Measurements from ENCODE around the gene PRR30.

Gene PRR30

DNA sequence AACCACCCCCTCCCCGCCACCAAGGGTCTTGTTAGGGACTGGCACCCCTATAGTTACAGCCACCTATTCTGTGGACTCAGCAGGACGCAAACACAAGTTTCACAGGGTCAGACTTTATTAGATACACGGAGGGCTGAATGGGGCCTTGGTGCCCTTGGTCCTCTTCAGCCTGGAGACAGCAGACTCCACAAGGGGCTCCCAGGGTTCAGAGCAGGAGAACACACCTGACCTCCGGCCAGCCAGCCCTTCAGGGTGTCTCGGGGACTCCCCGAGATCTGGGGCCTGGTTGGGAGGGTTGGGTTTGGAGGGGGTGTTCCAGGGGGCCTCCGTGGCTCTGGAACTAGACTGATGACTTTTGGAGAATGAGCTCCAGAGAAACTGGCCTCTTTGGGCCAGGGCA lies 2.5 kb downstream of the PRR30 start:
- no peak overlapping the region for H3K27ac ChIP-seq (ENCODE audit: low read depth, low read length, severe bottlenecking)
- peaks cover 9% of the 10 kb centered on the region for H3K4me1 ChIP-seq (ENCODE audit: control insufficient read depth, insufficient read depth, low read length, poor library complexity, severe bottlenecking)
- no peaks in the 10 kb centered on the region for H3K9me3 ChIP-seq (ENCODE audit: control insufficient read depth, low read length)
- 87 to 95% methylated on average over 5 to 7 of the region's 7 CpGs for WGBS, 2 experiments (ENCODE audit: insufficient coverage in 2 of 2)
- no peak overlapping the region for H3K4me3 ChIP-seq (ENCODE audit: extremely low read depth, insufficient read depth, low read length, poor library complexity, severe bottlenecking)
- H3K36me3 ChIP-seq (ENCODE audit: control insufficient read depth, insufficient read depth, low read length): peaks cover 16% of the 10 kb centered on the region

DNA sequence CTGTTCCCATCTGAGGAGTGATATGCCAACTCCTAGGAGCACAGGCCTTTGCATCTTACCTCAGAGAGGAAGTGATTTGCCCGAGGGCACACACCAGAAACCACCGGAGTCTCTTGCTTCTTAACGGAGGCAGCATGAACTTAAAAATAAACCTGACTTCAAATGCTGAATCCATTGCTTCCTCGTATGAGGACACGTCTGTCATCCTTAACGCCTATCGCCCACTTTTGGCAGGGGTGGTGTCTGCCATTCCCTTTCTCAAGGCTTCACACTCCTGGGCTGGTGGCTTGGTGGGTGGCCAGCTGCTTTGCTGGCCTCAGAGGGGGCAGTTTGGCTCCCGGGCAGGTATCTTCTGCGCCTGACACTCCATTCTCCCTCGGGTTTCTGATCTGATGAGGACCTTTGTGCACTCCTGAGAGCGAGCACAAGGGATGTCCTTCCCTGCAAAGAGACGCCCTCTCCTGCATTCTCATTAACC lies 3.7 kb downstream of the PRR30 start:
- 93 to 98% methylated on average over 10 to 12 of the region's 12 CpGs for WGBS, 2 experiments (ENCODE audit: insufficient coverage in 2 of 2)
- Histone ChIP-seq H3K36me3 (ENCODE audit: control insufficient read depth, insufficient read depth, low read length) (peaks cover 28% of the 10 kb centered on the region), H3K27ac (ENCODE audit: low read depth, low read length, severe bottlenecking) (no peak overlapping the region), H3K9me3 (ENCODE audit: control insufficient read depth, low read length) (no peaks in the 10 kb centered on the region), H3K4me1 (ENCODE audit: control insufficient read depth, insufficient read depth, low read length, poor library complexity, severe bottlenecking) (peaks cover 9% of the 10 kb centered on the region), H3K4me3 (ENCODE audit: extremely low read depth, insufficient read depth, low read length, poor library complexity, severe bottlenecking) (no peak overlapping the region)

DNA sequence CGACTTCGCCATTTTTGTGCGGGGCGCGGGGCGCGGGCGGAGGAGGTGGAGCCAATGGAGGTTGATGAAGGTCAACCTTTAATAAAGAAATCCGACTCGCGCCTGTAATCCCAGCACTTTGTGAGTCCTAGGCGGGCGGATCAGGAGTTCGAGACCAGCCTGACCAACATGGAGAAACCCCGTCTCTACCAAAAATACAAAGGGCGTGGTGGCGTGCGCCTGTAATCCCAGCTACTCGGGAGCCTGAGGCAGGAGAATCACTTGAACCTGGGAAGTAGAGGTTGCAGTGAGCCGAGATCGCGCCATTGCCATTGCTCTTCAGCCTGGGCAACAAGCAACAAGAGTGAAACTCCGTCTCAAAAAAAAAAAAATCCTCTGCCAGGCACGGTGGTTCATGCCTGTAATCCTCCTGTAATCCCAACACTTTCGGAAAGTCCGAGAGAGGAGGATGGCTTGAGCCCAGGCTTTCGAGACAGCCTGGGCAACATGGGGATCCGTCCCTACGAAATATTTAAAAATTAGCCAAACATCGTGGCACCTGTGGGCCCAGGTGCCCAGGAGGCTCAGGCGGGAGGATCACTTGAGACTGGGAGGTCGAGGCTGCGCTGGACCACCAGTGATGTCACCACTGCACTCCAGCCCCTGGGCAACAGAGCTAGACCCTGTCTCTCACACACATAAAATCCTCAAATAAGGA lies 4.3 kb downstream of the PRR30 start:
- no peak overlapping the region for H3K27ac ChIP-seq (ENCODE audit: low read depth, low read length, severe bottlenecking)
- WGBS, 2 experiments (ENCODE audit: insufficient coverage in 2 of 2): 55 to 58% methylated on average over 33 of the region's 33 CpGs
- H3K4me1 ChIP-seq (ENCODE audit: control insufficient read depth, insufficient read depth, low read length, poor library complexity, severe bottlenecking): peaks cover 9% of the 10 kb centered on the region
- H3K36me3 ChIP-seq (ENCODE audit: control insufficient read depth, insufficient read depth, low read length): peaks cover 34% of the 10 kb centered on the region
- no peaks in the 10 kb centered on the region for H3K9me3 ChIP-seq (ENCODE audit: control insufficient read depth, low read length)
- peak overlapping the region; percentile 99 for H3K4me3 ChIP-seq (ENCODE audit: extremely low read depth, insufficient read depth, low read length, poor library complexity, severe bottlenecking)

DNA sequence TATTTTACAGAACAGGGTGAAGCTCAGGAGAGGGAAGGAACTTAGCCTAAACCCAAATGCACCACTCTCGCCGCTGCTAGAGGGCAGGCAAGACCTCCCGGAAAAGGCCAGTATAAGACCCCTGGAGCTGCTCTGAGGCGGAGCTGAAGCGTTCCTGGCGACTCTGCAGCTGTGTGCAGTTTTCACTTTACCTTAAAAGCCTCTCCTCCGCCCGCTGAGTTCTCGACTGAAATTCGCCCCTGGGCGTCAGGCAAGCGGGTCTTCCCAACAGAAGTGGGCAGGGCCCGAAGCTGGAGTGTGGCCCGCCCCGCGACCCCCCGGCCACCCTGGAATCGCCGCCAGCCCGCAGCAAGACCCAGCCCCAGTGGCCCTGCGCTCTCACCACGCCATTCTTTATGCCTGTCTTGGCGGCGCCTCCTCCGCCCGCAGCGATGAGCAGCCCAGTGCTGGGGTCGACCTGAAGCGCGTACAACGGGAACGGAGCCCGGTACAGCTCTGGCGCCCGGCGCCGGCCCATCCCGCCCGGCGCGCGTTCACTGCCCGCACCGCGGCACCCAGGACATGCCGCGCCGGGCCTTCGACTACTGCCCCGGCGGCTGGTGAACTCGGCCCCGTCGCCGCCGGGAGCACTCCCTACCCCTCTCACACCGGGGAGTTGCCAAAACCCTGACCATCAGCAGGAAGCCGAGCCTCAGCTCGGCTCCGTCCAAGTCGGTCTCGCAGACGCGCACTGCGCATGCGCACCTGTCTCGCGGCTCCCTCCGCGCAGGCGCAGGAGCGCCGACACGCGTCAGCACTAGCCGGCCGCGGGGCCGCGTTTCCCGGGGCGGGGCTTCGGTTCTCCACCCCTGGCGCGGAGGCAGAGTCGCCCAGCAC lies 5.1 kb downstream of the PRR30 start, which contains the start of gene PREB:
Gene PREB, minus strand, starts transcription at position 732 of the 876 bp plus-strand sequence. Its CDS starts 215 bp downstream, at position 517.
- peak within 1 kb of the TSS; percentile 99 for H3K4me3 ChIP-seq (ENCODE audit: extremely low read depth, insufficient read depth, low read length, poor library complexity, severe bottlenecking)
- H3K4me1 ChIP-seq (ENCODE audit: control insufficient read depth, insufficient read depth, low read length, poor library complexity, severe bottlenecking): peaks cover 9% of the 10 kb centered on the region
- 0% methylated on average over 56 to 75 of the region's 86 CpGs for WGBS, 2 experiments (ENCODE audit: insufficient coverage in 2 of 2)
- peaks cover 40% of the 10 kb centered on the region for H3K36me3 ChIP-seq (ENCODE audit: control insufficient read depth, insufficient read depth, low read length)
- no peak within 1 kb of the TSS for H3K27ac ChIP-seq (ENCODE audit: low read depth, low read length, severe bottlenecking)
- H3K9me3 ChIP-seq (ENCODE audit: control insufficient read depth, low read length): no peaks in the 10 kb centered on the region

DNA sequence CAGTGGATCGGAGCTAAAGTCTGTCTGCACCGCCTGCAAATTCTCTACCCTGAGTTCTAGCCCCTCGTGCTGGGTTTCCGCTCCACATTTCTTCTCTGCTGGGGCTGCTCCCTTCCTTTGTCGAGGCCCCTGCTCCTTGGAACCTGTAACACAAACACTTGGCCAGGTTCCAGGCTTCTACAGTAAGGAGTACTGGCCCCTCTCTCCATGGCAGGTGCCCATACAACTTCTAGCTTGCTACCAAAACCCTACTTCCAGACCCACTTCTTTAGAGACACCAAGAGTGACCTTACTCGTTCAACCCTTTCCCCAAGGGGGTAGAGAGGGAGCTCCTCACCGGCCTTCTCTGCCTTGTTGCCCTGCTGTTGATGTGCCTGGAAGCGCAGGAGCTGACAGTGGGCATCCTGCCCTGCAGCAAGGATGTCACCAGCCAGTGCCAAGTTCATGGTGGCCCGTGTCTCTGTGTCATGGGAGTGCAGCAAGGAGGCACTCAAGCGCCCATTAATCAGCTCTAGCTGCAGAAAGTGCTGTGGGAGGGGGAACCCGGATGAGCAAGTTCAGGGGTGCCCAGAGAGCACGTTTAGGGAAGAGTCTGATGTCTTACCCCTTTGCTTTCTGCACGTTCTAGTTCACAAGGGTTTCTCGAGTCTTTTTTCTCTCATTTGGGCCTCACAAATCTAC lies 5.9 kb downstream of the PRR30 start:
- Histone ChIP-seq H3K4me3 (ENCODE audit: extremely low read depth, insufficient read depth, low read length, poor library complexity, severe bottlenecking) (peak overlapping the region; percentile 99), H3K4me1 (ENCODE audit: control insufficient read depth, insufficient read depth, low read length, poor library complexity, severe bottlenecking) (peaks cover 9% of the 10 kb centered on the region), H3K36me3 (ENCODE audit: control insufficient read depth, insufficient read depth, low read length) (peaks cover 40% of the 10 kb centered on the region), H3K27ac (ENCODE audit: low read depth, low read length, severe bottlenecking) (no peak overlapping the region), H3K9me3 (ENCODE audit: control insufficient read depth, low read length) (no peaks in the 10 kb centered on the region)
- WGBS, 2 experiments (ENCODE audit: insufficient coverage in 2 of 2): 66 to 77% methylated on average over 10 to 13 of the region's 14 CpGs

DNA sequence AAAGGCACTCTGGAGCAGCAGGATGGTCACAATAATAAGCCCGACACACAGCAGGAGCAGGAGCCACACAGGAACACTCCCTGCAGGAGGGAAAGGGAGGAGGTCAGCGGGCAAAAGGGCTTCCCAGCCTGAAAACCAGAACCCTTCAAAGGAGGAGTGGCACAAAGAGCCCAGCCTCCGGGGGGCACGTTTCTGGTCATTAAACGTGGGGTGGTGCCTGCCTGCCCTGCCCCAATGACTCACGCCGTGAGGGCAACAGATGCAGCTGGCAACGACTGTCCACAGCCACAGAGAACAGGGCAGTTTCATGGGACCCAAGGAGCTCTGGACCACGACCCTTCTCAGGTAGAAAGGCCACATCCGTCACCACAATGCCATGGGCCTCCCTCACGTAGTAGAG lies 7.8 kb downstream of the PRR30 start:
- WGBS, 2 experiments (ENCODE audit: insufficient coverage in 2 of 2): 97 to 98% methylated on average over 10 to 11 of the region's 11 CpGs

DNA sequence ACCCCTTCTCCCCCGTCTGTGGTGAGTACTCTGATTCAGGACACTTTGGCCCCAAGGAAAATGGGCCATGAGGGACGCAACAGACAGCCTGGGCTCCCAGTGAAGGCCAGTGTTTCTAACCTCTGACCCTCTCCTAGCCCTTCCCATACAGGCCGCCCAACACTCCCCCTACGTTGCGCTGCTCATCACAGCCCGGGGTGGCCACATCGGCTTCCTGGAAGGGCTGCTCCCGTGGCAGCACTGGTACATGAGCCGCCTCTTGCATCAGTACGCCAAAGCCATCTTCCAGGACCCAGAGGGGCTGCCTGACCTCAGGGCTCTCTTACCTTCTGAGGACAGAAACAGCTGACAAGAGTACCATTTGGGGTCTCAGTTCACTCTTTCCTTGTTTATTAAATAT lies 8.8 kb downstream of the PRR30 start:
- WGBS, 2 experiments (ENCODE audit: insufficient coverage in 2 of 2): 93 to 96% methylated on average over 9 to 10 of the region's 10 CpGs
- no peak overlapping the region for H3K4me3 ChIP-seq (ENCODE audit: extremely low read depth, insufficient read depth, low read length, poor library complexity, severe bottlenecking)
- peaks cover 9% of the 10 kb centered on the region for H3K4me1 ChIP-seq (ENCODE audit: control insufficient read depth, insufficient read depth, low read length, poor library complexity, severe bottlenecking)
- no peaks in the 10 kb centered on the region for H3K9me3 ChIP-seq (ENCODE audit: control insufficient read depth, low read length)
- H3K27ac ChIP-seq (ENCODE audit: low read depth, low read length, severe bottlenecking): no peak overlapping the region
- H3K36me3 ChIP-seq (ENCODE audit: control insufficient read depth, insufficient read depth, low read length): peaks cover 40% of the 10 kb centered on the region

More for the DNA sequence above, 7.8 kb downstream of the PRR30 start:
- H3K4me3 ChIP-seq (ENCODE audit: extremely low read depth, insufficient read depth, low read length, poor library complexity, severe bottlenecking): no peak overlapping the region
- peaks cover 9% of the 10 kb centered on the region for H3K4me1 ChIP-seq (ENCODE audit: control insufficient read depth, insufficient read depth, low read length, poor library complexity, severe bottlenecking)
- peaks cover 40% of the 10 kb centered on the region for H3K36me3 ChIP-seq (ENCODE audit: control insufficient read depth, insufficient read depth, low read length)
- no peak overlapping the region for H3K27ac ChIP-seq (ENCODE audit: low read depth, low read length, severe bottlenecking)
- H3K9me3 ChIP-seq (ENCODE audit: control insufficient read depth, low read length): no peaks in the 10 kb centered on the region

DNA sequence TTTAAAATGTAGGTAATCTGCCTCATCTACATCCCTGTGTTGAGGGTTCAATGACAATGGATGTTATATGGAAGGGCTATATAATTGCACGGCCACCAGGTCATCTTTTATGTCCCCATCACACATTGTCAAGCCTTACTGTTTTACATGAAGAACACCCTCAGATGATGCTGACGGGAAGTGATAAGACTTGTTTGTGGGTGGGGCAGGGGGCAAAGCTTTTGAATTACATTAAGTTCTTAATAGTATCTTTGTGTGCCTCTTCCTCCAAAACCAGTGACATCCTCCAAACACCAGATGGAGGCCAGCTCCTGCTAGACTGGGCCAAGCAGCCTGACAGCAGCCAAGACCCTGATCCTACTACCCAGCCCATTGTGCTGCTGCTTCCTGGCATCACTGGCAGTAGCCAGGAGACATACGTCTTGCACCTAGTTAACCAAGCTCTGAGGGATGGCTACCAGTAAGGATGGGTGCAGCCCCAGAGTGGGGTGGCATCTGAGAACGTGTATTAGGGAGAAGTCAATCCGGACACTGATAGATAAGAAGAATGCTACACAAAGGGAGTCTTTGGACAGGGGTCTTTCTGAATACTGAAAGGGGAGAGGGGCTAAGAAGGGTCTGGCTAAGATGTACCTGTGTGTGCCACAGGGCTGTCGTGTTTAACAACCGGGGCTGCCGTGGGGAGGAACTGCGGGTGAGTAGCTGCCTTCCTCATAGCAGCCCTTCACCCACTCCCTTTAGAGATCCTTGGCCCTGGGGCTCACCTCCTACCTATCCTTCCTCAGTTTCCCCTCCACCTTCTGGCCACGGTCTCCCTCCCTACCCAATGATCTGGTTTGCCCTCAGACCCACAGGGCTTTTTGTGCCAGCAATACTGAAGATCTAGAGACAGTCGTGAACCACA lies 10.3 kb downstream of the PRR30 start:
- no peak overlapping the region for H3K4me3 ChIP-seq (ENCODE audit: extremely low read depth, insufficient read depth, low read length, poor library complexity, severe bottlenecking)
- H3K9me3 ChIP-seq (ENCODE audit: control insufficient read depth, low read length): no peaks in the 10 kb centered on the region
- H3K4me1 ChIP-seq (ENCODE audit: control insufficient read depth, insufficient read depth, low read length, poor library complexity, severe bottlenecking): peaks cover 9% of the 10 kb centered on the region
- no peak overlapping the region for H3K27ac ChIP-seq (ENCODE audit: low read depth, low read length, severe bottlenecking)
- 92 to 97% methylated on average over 5 to 8 of the region's 11 CpGs for WGBS, 2 experiments (ENCODE audit: insufficient coverage in 2 of 2)
- peaks cover 40% of the 10 kb centered on the region for H3K36me3 ChIP-seq (ENCODE audit: control insufficient read depth, insufficient read depth, low read length)

DNA sequence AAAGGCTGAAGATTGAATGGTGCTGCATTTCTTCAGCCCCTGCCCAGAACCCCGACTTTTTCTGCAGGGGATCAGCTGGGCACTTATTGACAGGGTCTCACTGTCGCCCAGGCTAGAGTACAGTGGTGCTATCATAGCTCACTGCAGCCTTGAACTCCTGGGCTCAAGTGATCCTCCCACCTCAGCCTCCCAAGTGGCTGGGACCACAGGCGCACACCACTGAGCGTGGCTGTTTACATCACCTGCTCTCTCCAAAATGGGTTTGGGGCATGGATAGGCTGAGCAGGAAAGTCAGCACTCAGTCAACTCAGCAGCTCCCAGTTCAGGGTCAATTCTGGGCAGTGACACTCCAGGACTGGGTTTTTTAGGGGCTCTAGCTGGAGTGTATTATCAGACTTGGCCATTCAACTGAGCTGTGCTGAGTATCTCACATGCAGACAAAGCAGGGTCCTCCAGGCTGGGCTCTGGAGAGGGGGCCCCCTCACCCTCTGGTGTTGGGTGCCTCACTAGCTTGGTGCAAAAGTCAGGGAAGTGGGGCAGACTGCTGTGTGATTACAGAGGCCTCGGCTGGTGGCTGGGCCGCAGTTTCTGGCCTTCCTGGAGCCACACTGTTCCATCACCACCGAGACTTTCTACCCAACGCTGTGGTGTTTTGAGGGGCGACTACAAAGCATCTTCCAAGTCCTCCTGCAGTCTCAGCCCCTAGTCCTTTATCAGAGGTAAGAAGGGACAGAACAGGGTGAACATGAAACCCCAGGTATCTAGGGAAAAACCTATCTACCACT lies 11.1 kb downstream of the PRR30 start:
- H3K4me3 ChIP-seq (ENCODE audit: extremely low read depth, insufficient read depth, low read length, poor library complexity, severe bottlenecking): no peak overlapping the region
- no peaks in the 10 kb centered on the region for H3K9me3 ChIP-seq (ENCODE audit: control insufficient read depth, low read length)
- H3K27ac ChIP-seq (ENCODE audit: low read depth, low read length, severe bottlenecking): no peak overlapping the region
- peaks cover 3% of the 10 kb centered on the region for H3K4me1 ChIP-seq (ENCODE audit: control insufficient read depth, insufficient read depth, low read length, poor library complexity, severe bottlenecking)
- WGBS, 2 experiments (ENCODE audit: insufficient coverage in 2 of 2): 88 to 90% methylated on average over 9 of the region's 9 CpGs
- H3K36me3 ChIP-seq (ENCODE audit: control insufficient read depth, insufficient read depth, low read length): peaks cover 37% of the 10 kb centered on the region

All from mesodermal cell (in vitro differentiated cells).